Progenitor cell of endocrine pancreas (in vitro differentiated cells): Measurements from ENCODE around the gene COL5A3. TPM values are rescaled to one million over a fixed set of nuclear protein-coding genes. Genes with fewer than 3 reads are reported as not detected.

ENCODE experiments used
- DNase-seq: peaks from one replicate; pipeline ENCODE4 v3.0.0; 2021; ENCODE audit warnings: low spot score; ENCODE audit not compliant: unreplicated experiment
- H3K27ac Mint-ChIP-seq: 2 replicates; pipeline ENCODE4 v1.8.0; 2021; ENCODE audit warnings: mild to moderate bottlenecking, moderate library complexity, mixed read lengths
- H3K27me3 Mint-ChIP-seq: 2 replicates; pipeline ENCODE4 v1.8.0; 2021; ENCODE audit warnings: mixed read lengths
- H3K36me3 Mint-ChIP-seq: 2 replicates; pipeline ENCODE4 v1.8.0; 2022; ENCODE audit warnings: mixed read lengths; ENCODE audit not compliant: insufficient read depth
- H3K4me1 Mint-ChIP-seq: 2 replicates; pipeline ENCODE4 v1.8.0; 2021; ENCODE audit warnings: low read depth, mixed read lengths
- H3K4me3 Mint-ChIP-seq: 2 replicates; pipeline ENCODE4 v1.8.0; 2021; ENCODE audit warnings: low read depth, mild to moderate bottlenecking, moderate library complexity, mixed read lengths
- H3K9me3 Mint-ChIP-seq: 2 replicates; pipeline ENCODE4 v1.8.0; 2021; ENCODE audit warnings: low read depth, mixed read lengths
- total RNA-seq: library from RNA; stranded (reverse); gene quantifications from 2 replicates; pipeline ENCODE4 v1.2.1, GENCODE V29; 2021
- TF ChIP-seq, protein P1 (sequence below): fragments of 200-600 bp; sonication (generic); IDR thresholded peaks from one replicate; pipeline ENCODE4 v1.5.0; 2021; ENCODE audit warnings: antibody characterized with exemption, mild to moderate bottlenecking; ENCODE audit not compliant: unreplicated experiment

COL5A3 gene
- total RNA-seq, 1 donor from 2014 or later: 0.05 TPM

GRCh38 chr19:10001899-10002298, 8.4 kb downstream of the COL5A3 start:
- Mint-ChIP-seq H3K4me1 (no peaks in the 10 kb centered on the region), H3K27me3 (peaks cover 66% of the 10 kb centered on the region), H3K9me3 (no peaks in the 10 kb centered on the region), H3K27ac (no peak overlapping the region), H3K36me3 (no peaks in the 10 kb centered on the region), H3K4me3 (no peak overlapping the region)
- TF ChIP-seq, protein P1, sequence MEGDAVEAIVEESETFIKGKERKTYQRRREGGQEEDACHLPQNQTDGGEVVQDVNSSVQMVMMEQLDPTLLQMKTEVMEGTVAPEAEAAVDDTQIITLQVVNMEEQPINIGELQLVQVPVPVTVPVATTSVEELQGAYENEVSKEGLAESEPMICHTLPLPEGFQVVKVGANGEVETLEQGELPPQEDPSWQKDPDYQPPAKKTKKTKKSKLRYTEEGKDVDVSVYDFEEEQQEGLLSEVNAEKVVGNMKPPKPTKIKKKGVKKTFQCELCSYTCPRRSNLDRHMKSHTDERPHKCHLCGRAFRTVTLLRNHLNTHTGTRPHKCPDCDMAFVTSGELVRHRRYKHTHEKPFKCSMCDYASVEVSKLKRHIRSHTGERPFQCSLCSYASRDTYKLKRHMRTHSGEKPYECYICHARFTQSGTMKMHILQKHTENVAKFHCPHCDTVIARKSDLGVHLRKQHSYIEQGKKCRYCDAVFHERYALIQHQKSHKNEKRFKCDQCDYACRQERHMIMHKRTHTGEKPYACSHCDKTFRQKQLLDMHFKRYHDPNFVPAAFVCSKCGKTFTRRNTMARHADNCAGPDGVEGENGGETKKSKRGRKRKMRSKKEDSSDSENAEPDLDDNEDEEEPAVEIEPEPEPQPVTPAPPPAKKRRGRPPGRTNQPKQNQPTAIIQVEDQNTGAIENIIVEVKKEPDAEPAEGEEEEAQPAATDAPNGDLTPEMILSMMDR: peak; percentile 35
- DNase-seq: no peak

DNA sequence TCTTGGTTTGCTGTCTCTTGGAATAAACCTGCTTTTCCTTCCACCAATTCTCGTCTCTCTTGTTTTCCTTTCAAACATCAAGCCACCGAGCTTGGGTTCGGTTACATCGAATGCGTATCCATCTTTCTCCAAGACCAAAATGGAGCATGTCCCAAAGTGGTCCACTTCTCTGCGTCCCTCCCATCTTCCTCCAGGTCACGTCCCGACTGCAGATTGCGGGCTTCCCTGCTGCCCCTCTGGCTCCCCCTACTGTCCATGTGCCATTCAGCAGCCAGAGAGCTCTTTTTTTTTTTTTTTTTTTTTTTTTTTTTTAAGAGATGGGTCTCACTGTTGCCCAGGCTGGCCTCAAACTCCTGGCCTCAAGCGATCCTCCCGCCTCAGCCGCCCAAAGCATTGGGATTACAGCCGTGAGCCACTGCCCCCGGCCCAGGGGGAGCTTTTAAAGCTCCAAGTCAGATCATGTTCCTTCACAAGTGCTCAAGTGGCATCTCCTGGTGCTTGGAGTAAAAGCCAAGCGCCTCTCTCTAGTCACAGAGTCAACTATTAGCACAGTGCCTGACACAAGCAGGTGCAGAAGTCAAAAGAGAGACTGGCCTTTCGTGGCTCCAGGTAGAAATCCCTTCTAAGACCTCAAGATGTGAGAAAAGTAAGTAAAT, 10.0 kb downstream of the COL5A3 start:
- H3K27me3 Mint-ChIP-seq: peaks cover 61% of the 10 kb centered on the region
- no peaks in the 10 kb centered on the region for H3K9me3 Mint-ChIP-seq
- H3K27ac Mint-ChIP-seq: no peak overlapping the region
- H3K4me3 Mint-ChIP-seq: no peak overlapping the region
- no peaks in the 10 kb centered on the region for H3K36me3 Mint-ChIP-seq
- peak; percentile 59 for DNase-seq
- H3K4me1 Mint-ChIP-seq: no peaks in the 10 kb centered on the region
- TF ChIP-seq, protein P1: peak; percentile 80

- Mint-ChIP-seq H3K4me1 (no peaks in the 10 kb centered on the region), H3K9me3 (no peaks in the 10 kb centered on the region), H3K36me3 (no peaks in the 10 kb centered on the region), H3K4me3 (no peak overlapping the region), H3K27me3 (peaks cover 38% of the 10 kb centered on the region), H3K27ac (no peak overlapping the region)
- TF ChIP-seq, protein P1: no peak
- no peak for DNase-seq
Observed at GRCh38 chr19:9996541-9996940, 13.8 kb downstream of the COL5A3 start.

DNA sequence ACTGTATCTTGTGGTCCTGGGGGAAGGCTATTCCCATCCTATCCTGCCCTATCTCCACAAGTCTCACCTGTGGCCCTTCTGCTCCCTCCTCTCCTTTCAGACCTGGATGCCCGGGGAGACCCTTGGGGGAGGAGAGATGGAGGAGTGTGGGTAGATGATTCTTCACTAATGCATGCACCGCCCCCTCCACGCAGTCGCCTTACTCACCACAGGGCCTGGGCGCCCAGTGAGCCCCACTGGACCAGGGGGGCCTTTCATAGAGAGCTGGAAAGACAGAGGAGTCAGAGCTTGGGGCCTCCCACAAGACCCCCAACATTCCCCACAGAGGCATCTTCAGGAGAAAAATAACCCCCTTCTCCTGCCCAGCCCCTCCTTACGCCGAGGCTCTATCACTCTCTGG, 14.3 kb downstream of the COL5A3 start:
- H3K27me3 Mint-ChIP-seq: peaks cover 42% of the 10 kb centered on the region
- TF ChIP-seq, protein P1: no peak
- H3K36me3 Mint-ChIP-seq: no peaks in the 10 kb centered on the region
- no peak overlapping the region for H3K27ac Mint-ChIP-seq
- no peaks in the 10 kb centered on the region for H3K4me1 Mint-ChIP-seq
- H3K9me3 Mint-ChIP-seq: no peaks in the 10 kb centered on the region
- no peak overlapping the region for H3K4me3 Mint-ChIP-seq
- DNase-seq: no peak

- H3K36me3 Mint-ChIP-seq: no peaks in the 10 kb centered on the region
Observed at GRCh38 chr19:9995084-9995483, 15.2 kb downstream of the COL5A3 start.

More at GRCh38 chr19:9995084-9995483, 15.2 kb downstream of the COL5A3 start:
- TF ChIP-seq, protein P1: no peak
- DNase-seq: no peak
- Mint-ChIP-seq H3K4me1 (no peaks in the 10 kb centered on the region), H3K27ac (no peak overlapping the region), H3K4me3 (no peak overlapping the region), H3K27me3 (peaks cover 36% of the 10 kb centered on the region), H3K9me3 (no peaks in the 10 kb centered on the region)
